Fibroblast of the aortic adventitia (primary cell): ENCODE measurements around the gene CNGA4. TPM values are rescaled to one million over a fixed set of nuclear protein-coding genes. Genes with fewer than 3 reads are reported as not detected.

ENCODE experiments used
- DNase-seq: peaks from one replicate; pipeline ENCODE4 v3.0.0-alpha.2; 2010; ENCODE audit warnings: low read depth
- H3K4me3 ChIP-seq: 2 replicates; pipeline ENCODE4 v1.5.1; 2011; ENCODE audit warnings: low read depth, mild to moderate bottlenecking, control low read depth, low read length, moderate library complexity
- CTCF ChIP-seq: IDR thresholded peaks from 2 replicates; pipeline ENCODE4 v1.5.1; 2011; ENCODE audit warnings: mild to moderate bottlenecking, low read length, control low read depth, inconsistent platforms; ENCODE audit not compliant: insufficient read depth
- total RNA-seq: library from RNA; depleted of rRNA; stranded (reverse); fragments of >200 nt; gene quantifications from 2 replicates; pipeline ENCODE4 v1.2.3, GENCODE V29; 2012; ENCODE audit warnings: low replicate concordance

CNGA4 gene
- total RNA-seq, 1 donor, result not detected

GRCh38 chr11:6209801-6210200 lies 29.1 kb upstream of the CNGA4 start:
- no peak for TF ChIP-seq CTCF
- H3K4me3 ChIP-seq, result no peak overlapping the region
- DNase-seq, result no peak

GRCh38 chr11:6210274-6210955 lies 28.5 kb upstream of the CNGA4 start:
- TF ChIP-seq CTCF, result no peak
- no peak for DNase-seq
- H3K4me3 ChIP-seq, result no peak overlapping the region

GRCh38 chr11:6214530-6214929 lies 24.4 kb upstream of the CNGA4 start:
- DNase-seq, result no peak
- H3K4me3 ChIP-seq, result no peak overlapping the region
- no peak for TF ChIP-seq CTCF

GRCh38 chr11:6216501-6216900 lies 22.4 kb upstream of the CNGA4 start:
- no peak for TF ChIP-seq CTCF
- DNase-seq, result no peak
- no peak overlapping the region for H3K4me3 ChIP-seq

GRCh38 chr11:6217722-6218121 lies 21.2 kb upstream of the CNGA4 start:
- no peak overlapping the region for H3K4me3 ChIP-seq
- TF ChIP-seq CTCF, result no peak
- no peak for DNase-seq

GRCh38 chr11:6219359-6219758 lies 19.5 kb upstream of the CNGA4 start:
- no peak for TF ChIP-seq CTCF
- DNase-seq, result peak; percentile 93
- no peak overlapping the region for H3K4me3 ChIP-seq

- H3K4me3 ChIP-seq, result no peak overlapping the region
- TF ChIP-seq CTCF, result no peak
- no peak for DNase-seq
These were observed 15.0 kb upstream of the CNGA4 start for GRCh38 chr11:6223854-6224253.
